Measurements from ENCODE around the gene CNTNAP5.

CNTNAP5 gene

DNA sequence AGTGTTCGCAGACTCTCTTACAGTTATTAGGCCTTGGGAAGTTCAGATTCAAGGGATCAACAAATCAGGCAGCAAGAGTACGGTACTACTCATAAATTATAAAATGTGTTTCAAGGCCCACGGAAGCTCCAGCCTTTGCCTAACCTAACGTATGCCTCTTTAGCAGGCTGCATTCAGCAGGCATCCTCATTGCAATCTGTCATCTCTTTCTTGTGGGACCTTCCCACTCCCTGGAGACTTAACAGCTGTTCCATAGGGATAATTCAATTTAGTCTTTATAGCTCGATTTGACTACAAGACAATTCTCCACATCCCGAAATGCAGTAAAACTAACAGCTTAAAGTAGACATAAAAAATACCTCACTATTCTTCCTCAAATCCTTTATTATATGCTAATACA, 453.7 kb downstream of the CNTNAP5 start:
- DNase-seq (ENCODE audit: low read depth), result no peak

DNA sequence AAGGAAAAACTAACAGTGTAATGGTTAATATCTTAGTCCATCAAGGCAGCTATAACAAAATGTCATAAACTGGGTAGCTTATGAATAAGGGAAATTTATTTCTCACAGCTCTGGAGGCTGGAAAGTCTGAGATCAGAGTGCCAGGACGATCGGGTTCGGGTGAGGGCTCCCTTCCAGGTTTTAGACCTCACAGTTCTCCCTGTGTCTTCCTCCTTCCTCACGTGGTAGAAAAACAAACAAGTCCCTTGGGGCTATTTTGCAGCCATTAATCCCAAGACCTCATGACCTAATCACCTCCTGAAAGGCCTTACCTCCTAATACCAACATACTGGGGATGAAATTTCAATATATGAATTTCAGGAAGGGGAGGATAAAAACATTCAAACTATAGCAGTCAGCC, 455.9 kb downstream of the CNTNAP5 start:
- no peak for DNase-seq (ENCODE audit: low read depth)

DNA sequence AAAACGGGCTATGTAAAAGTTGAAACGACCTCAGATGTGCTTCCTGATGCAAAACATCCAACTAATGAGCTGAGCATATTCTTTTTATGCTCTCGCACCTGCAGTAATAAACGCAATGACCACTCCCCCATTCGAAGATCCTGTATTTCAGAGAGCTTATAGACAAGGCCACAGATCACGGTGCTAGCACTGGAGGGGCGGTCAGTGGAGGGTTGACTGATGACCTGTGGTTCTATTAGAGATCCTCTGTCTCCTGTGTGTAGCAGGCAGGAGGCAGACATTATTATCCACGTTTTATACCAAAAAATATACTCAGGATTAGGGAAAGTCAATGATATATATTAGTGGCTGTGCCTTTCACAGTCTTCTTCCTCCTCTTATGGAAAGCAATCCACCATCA, 457.0 kb downstream of the CNTNAP5 start:
- DNase-seq (ENCODE audit: low read depth), result no peak

DNA sequence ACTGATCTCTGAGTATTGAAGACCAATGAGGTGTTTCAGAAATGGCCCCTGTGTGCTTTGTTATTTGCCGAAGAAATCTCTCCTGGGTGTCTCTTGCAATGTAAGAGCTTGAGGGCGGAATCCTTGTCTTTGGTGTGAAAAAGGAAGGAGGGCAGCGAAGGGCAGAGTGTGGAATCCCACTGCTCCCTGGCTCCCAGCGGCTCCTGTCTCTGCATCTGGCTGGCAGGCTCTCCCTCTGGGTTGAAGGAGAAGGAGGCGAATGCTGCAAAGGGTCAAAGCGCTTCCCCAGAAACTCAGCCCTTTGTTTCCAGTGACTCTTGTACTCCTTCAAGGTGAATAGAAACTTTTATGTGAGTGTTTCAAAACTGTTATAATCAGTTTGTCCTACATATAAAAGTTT, 457.5 kb downstream of the CNTNAP5 start:
- DNase-seq (ENCODE audit: low read depth), result no peak

DNA sequence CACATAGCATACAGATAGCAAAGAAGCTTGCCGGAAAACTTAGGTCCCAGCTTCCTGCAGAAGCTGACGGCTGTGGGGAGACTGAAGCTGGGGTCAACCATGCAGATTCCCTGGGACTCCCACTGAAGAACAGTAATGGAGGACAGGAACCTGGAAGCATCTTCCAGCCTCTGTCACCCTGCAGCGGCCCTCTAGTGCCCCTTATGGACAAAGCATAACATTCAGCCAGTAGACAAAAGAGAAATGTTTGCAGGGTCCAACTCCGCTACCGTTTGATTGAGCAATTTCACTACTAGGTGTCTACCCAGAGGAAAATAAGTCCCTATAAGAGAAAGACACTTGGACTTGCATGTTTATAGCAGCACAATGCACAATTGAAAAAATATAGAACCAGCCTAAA, 460.6 kb downstream of the CNTNAP5 start:
- no peak for DNase-seq (ENCODE audit: low read depth)

GRCh38 chr2:124489686-124490085, 464.6 kb downstream of the CNTNAP5 start:
- DNase-seq (ENCODE audit: low read depth), result no peak

- no peak for DNase-seq (ENCODE audit: low read depth)
Measured at GRCh38 chr2:124501575-124502152, 476.6 kb downstream of the CNTNAP5 start.

GRCh38 chr2:124514236-124514635, 489.1 kb downstream of the CNTNAP5 start:
- no peak for DNase-seq (ENCODE audit: low read depth)

GRCh38 chr2:124520953-124521352, 495.9 kb downstream of the CNTNAP5 start:
- no peak for DNase-seq (ENCODE audit: low read depth)

- DNase-seq (ENCODE audit: low read depth), result no peak
Measured at GRCh38 chr2:124523096-124523495, 498.0 kb downstream of the CNTNAP5 start.

- DNase-seq (ENCODE audit: low read depth), result no peak
Measured at GRCh38 chr2:124524155-124524915, 499.2 kb downstream of the CNTNAP5 start.

DNA sequence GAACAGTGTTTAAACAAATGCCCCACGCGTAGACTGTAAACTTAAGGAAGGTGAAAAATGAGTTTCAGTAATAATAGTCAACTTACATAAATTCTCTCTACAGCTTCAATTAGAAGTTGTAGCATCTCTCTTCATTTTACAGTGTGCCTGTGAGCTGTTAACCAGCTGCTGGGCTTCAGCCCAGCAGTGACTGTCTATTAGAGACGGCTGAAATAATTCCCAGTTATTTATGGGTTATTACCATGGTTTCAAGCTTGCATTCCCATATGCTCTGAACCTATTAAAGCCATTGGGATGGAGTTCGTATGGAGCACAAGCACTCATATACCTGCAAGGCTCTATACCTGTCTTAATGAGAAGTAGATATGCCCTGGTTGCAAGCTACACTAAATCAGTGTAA, 501.1 kb downstream of the CNTNAP5 start:
- DNase-seq (ENCODE audit: low read depth), result no peak

- DNase-seq (ENCODE audit: low read depth), result no peak
Measured at GRCh38 chr2:124530203-124530602, 505.1 kb downstream of the CNTNAP5 start.

DNA sequence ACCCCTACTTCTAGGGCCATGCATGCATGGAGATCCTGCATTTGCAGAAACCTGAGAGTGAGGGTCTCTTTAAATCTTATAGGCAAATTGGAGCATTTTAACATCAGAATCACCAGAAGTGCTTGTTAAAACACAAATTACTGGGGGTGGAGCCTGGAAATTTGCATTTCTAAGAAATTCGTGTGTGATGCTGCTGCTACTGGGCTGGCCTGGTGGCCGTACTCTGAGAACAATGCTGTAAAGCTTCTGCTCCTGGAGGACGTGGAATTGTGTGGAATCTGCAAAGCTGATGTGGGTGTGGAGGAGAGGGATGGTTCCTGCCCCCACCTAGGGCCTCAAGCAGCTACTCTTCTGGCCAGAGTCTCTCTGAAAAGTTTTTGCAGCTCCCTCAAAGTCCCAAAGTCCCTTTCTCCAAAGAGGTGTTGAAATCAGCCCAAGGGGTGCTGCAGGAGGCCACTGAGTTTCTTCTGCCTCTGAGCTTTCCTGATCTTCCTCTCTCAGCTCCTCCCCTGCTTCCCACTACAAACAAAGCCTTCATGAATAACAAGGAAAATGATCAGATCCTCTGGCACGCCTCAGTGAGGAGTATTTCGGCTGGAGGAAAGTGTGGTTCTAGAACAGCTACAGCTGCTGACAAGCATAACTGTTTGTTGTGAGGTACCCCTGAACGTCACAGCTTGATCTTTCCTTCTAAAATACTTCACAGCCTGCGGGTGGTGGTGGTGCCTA, 508.3 kb downstream of the CNTNAP5 start:
- DNase-seq (ENCODE audit: low read depth), result no peak

- DNase-seq (ENCODE audit: low read depth), result no peak
Measured at GRCh38 chr2:124534028-124534427, 508.9 kb downstream of the CNTNAP5 start.

DNA sequence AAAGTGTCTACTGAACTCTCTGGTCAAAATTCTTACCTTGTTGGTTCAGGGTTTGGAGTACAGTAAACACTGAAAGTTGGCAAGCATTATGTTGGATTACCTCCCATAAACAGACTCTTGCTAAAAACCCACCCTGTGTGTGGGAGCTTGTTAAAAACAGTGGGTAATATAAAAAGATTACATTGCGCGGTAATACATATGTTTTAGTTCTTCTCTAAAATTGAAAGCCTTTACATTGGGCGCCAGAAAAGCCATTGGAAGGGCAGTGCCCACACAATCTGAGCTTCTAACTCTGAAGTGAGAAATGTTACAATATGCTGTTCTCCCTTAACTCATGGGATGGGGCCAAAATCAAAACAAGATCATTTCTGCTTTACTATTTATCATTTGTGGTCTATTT, 510.7 kb downstream of the CNTNAP5 start:
- DNase-seq (ENCODE audit: low read depth), result no peak

GRCh38 chr2:124536591-124536990, 511.5 kb downstream of the CNTNAP5 start:
- no peak for DNase-seq (ENCODE audit: low read depth)

DNA sequence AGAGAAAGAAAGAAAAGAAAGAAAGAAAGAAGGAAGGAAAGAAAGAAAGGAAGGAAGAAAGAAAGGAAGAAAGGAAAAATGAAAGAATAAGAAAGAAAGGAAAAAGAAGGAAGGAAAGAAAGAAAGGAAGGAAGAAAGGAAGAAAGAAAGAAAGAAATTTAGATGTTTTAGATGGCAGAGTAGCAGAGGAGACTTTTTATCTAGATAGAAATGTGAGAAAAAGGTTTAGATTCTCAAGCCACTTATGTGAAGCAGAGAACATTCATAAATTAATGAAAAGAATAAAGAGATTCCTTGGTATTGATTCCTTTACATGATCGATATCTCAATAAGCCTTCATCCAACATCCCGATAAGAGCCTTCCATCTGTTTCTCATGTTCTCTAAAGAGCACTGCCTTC, 513.5 kb downstream of the CNTNAP5 start:
- no peak for DNase-seq (ENCODE audit: low read depth)

DNA sequence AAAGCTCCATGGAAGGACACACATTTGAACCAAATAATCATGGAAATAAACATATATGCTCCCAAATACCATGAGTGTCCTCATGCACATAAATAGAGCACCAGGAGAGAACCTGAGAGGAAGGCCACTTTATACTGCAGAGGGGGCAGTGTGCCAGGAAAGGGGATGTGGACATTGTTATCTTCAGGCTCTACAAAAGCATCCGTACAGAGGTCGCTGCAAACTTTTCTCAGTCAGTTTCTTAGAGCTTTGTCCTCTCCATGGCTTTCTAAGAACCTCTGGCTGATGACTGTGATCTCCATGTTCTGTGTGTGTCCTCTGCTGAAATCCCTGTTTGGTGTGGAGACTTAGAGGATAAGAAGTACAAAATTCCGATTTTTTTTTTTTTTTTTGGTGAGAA, 515.7 kb downstream of the CNTNAP5 start:
- no peak for DNase-seq (ENCODE audit: low read depth)

- DNase-seq (ENCODE audit: low read depth), result no peak
Measured at GRCh38 chr2:124542932-124543640, 518.0 kb downstream of the CNTNAP5 start.

- DNase-seq (ENCODE audit: low read depth), result no peak
Measured at GRCh38 chr2:124547700-124548099, 522.6 kb downstream of the CNTNAP5 start.

- no peak for DNase-seq (ENCODE audit: low read depth)
Measured at GRCh38 chr2:124558277-124558905, 533.3 kb downstream of the CNTNAP5 start.

Measured in stromal cell of bone marrow (primary cell).